ENCODE measurements around the gene EPHX1.

GRCh38 chr1:225815526-225816178 is 5.7 kb downstream of the EPHX1 start:
- no peak for TF ChIP-seq EZH2phosphoT487 (IDR thresholded peaks at IDR 0.05; ENCODE audit: insufficient read depth, low read depth)
- TF ChIP-seq EZH2 (IDR thresholded peaks at IDR 0.05; ENCODE audit: insufficient read depth, poor library complexity, severe bottlenecking) = no peak
